ENCODE measurements around the gene ACOT2.
"Not testable (repeated sequence)": the region's sequence is repeated elsewhere in the genome, so short reads cannot be mapped to it uniquely, and the experiment has no call there.

DNA sequence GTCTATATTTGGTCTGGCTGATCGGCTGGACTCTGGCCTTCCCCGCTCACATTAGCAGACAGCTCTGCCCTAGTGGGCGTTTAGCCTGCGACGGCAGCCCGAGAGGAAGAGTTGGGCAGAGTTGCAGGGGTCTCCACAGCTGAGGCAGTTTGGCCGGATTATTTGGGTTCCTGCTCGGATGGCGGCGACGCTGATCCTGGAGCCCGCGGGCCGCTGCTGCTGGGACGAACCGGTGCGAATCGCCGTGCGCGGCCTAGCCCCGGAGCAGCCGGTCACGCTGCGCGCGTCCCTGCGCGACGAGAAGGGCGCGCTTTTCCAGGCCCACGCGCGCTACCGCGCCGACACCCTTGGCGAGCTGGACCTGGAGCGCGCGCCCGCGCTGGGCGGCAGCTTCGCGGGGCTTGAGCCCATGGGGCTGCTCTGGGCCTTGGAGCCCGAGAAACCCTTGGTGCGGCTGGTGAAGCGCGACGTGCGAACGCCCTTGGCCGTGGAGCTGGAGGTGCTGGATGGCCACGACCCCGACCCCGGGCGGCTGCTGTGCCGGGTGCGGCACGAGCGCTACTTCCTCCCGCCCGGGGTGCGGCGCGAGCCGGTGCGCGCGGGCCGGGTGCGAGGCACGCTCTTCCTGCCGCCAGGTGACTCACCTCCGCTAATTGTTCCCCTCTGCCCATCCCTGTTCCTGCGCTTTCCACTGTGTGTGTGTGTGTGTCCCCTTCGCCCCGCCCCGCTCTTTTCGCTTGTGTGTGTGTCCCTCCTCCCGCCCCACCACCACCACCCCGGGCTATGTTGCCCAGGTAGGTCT, 31.6 kb upstream of the ACOT2 start:
- TF ChIP-seq, protein P1, sequence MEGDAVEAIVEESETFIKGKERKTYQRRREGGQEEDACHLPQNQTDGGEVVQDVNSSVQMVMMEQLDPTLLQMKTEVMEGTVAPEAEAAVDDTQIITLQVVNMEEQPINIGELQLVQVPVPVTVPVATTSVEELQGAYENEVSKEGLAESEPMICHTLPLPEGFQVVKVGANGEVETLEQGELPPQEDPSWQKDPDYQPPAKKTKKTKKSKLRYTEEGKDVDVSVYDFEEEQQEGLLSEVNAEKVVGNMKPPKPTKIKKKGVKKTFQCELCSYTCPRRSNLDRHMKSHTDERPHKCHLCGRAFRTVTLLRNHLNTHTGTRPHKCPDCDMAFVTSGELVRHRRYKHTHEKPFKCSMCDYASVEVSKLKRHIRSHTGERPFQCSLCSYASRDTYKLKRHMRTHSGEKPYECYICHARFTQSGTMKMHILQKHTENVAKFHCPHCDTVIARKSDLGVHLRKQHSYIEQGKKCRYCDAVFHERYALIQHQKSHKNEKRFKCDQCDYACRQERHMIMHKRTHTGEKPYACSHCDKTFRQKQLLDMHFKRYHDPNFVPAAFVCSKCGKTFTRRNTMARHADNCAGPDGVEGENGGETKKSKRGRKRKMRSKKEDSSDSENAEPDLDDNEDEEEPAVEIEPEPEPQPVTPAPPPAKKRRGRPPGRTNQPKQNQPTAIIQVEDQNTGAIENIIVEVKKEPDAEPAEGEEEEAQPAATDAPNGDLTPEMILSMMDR (IDR thresholded peaks at IDR 0.05; ENCODE audit: low read length), result not testable (repeated sequence)
- not testable (repeated sequence) for TF ChIP-seq EZH2 (IDR thresholded peaks at IDR 0.05; ENCODE audit: borderline replicate concordance, low read length)
